SK-N-SH (cell line): Measurements from ENCODE around the gene ARHGAP26. TPM values are rescaled to one million over a fixed set of nuclear protein-coding genes. Genes with fewer than 3 reads are reported as not detected.

Experiments
- CTCF ChIA-PET: fragments of 300-600, 350-600 bp; formaldehyde crosslinking; extraction: SDS; loops from one replicate; lab custom pipeline; 2021; lab: Yijun Ruan, JAX
- POLR2A ChIA-PET: fragments of 350-600 bp; sonication (Branson Sonifier 250); formaldehyde crosslinking; extraction: SDS; loops from one replicate; lab custom pipeline; 2020; ENCODE audit warnings: antibody characterized with exemption, inconsistent platforms; lab: Yijun Ruan, JAX
- DNase-seq: peaks from one replicate; pipeline ENCODE4 v3.0.0; 2012
- H2AFZ ChIP-seq: fragments of 200-600 bp; sonication (generic); 2 replicates; pipeline ENCODE4 v1.8.1; 2016; ENCODE audit warnings: antibody characterized with exemption, mild to moderate bottlenecking, low read depth
- H3F3A ChIP-seq: fragments of 200-600 bp; sonication (generic); replicated peaks from 2 replicates; pipeline ENCODE3; 2016; ENCODE audit warnings: antibody characterized with exemption, mild to moderate bottlenecking; ENCODE audit not compliant: insufficient read depth
- H3K27ac ChIP-seq, 2 experiments: fragments of 200-500 bp in 1 of 2; fragments of 200-600 bp in 1 of 2; sonication (Bioruptor generic) in 1 of 2; sonication (generic), shearing (Covaris generic) in 1 of 2; 2 replicates each; pipeline versions ENCODE4 v1.5.1 to v1.6.1; 2014 to 2016; ENCODE audit warnings: low read depth in 2 of 2, inconsistent platforms in 1 of 2, low read length in 1 of 2, mild to moderate bottlenecking in 1 of 2, mixed read lengths in 1 of 2
- H3K27me3 ChIP-seq: fragments of 200-600 bp; sonication (generic), shearing (Covaris generic); 2 replicates; pipeline ENCODE4 v1.6.1; 2016; ENCODE audit warnings: mixed run types; ENCODE audit not compliant: insufficient read depth
- H3K36me3 ChIP-seq, 2 experiments: fragments of 200-500 bp in 1 of 2; fragments of 200-600 bp in 1 of 2; sonication (Bioruptor generic) in 1 of 2; sonication (generic) in 1 of 2; replicated peaks in 1 of 2; 2 replicates each; pipeline versions ENCODE3 to v1.5.1; 2014 to 2016; ENCODE audit warnings: low read length in 1 of 2, mild to moderate bottlenecking in 1 of 2; ENCODE audit not compliant: insufficient read depth in 2 of 2, control insufficient read depth in 1 of 2
- H3K4me1 ChIP-seq, 2 experiments: fragments of 200-500 bp in 1 of 2; fragments of 200-600 bp in 1 of 2; sonication (Bioruptor generic) in 1 of 2; sonication (generic), shearing (Covaris generic) in 1 of 2; 2 replicates each; pipeline versions ENCODE4 v1.5.1 to v1.6.1; 2014 to 2016; ENCODE audit warnings: low read depth in 1 of 2, low read length in 1 of 2, mixed run types in 1 of 2; ENCODE audit not compliant: insufficient read depth in 2 of 2, control insufficient read depth in 1 of 2
- H3K4me2 ChIP-seq: fragments of 200-600 bp; sonication (generic), shearing (Covaris generic); 2 replicates; pipeline ENCODE4 v1.6.1; 2017; ENCODE audit warnings: mixed run types
- H3K4me3 ChIP-seq, 2 experiments: fragments of 200-500 bp in 1 of 2; fragments of 200-600 bp in 1 of 2; sonication (Bioruptor generic) in 1 of 2; sonication (generic), shearing (Covaris generic) in 1 of 2; 2 replicates each; pipeline versions ENCODE4 v1.5.1 to v1.8.1; 2014 to 2016; ENCODE audit warnings: low read depth in 2 of 2, inconsistent platforms in 1 of 2, low read length in 1 of 2, mild to moderate bottlenecking in 1 of 2, mixed read lengths in 1 of 2, moderate library complexity in 1 of 2
- H3K79me2 ChIP-seq: fragments of 200-600 bp; sonication (generic); 2 replicates; pipeline ENCODE4 v1.8.1; 2017; ENCODE audit warnings: mild to moderate bottlenecking; ENCODE audit not compliant: insufficient read depth
- H3K9ac ChIP-seq: fragments of 200-600 bp; sonication (generic); 2 replicates; pipeline ENCODE4 v1.6.1; 2017; ENCODE audit warnings: mixed run types
- H3K9me2 ChIP-seq: fragments of 200-600 bp; sonication (generic); 2 replicates; pipeline ENCODE4 v1.6.1; 2017; ENCODE audit warnings: mixed run types
- H3K9me3 ChIP-seq: fragments of 200-600 bp; sonication (generic); 2 replicates; pipeline ENCODE4 v1.6.1; 2017; ENCODE audit warnings: mixed run types, mild to moderate bottlenecking, moderate library complexity
- H4K20me1 ChIP-seq: fragments of 200-600 bp; sonication (generic); 2 replicates; pipeline ENCODE4 v1.6.1; 2017; ENCODE audit warnings: mild to moderate bottlenecking, mixed run types; ENCODE audit not compliant: insufficient read depth
- CHD2 ChIP-seq: fragments of 150-350 bp; IDR thresholded peaks from 2 replicates; pipeline ENCODE4 v1.6.1; 2018; ENCODE audit warnings: low read length; ENCODE audit not compliant: partially characterized antibody
- ELF1 ChIP-seq: IDR thresholded peaks from 2 replicates; pipeline ENCODE4 v1.4.0; 2012
- GABPA ChIP-seq: IDR thresholded peaks from 2 replicates; pipeline ENCODE4 v1.4.0; 2012; ENCODE audit warnings: low read depth, mild to moderate bottlenecking
- IRF3 ChIP-seq: fragments of 150-350 bp; IDR thresholded peaks from 2 replicates; pipeline ENCODE4 v1.6.1; 2016; ENCODE audit warnings: mild to moderate bottlenecking, low read depth, low read length
- MEF2A ChIP-seq: IDR thresholded peaks from 2 replicates; pipeline ENCODE4 v1.4.0; 2012; ENCODE audit warnings: low read depth, borderline replicate concordance
- NFIC ChIP-seq: IDR thresholded peaks from 2 replicates; pipeline ENCODE4 v1.4.0; 2012; ENCODE audit warnings: borderline replicate concordance
- NRF1 ChIP-seq: IDR thresholded peaks from 2 replicates; pipeline ENCODE4 v1.6.1; 2012; ENCODE audit warnings: low read depth, mild to moderate bottlenecking, low read length
- REST ChIP-seq: IDR thresholded peaks from 2 replicates; pipeline ENCODE4 v1.6.1; 2012; ENCODE audit warnings: mild to moderate bottlenecking, low read depth, low read length, moderate library complexity
- RFX5 ChIP-seq: IDR thresholded peaks from 2 replicates; pipeline ENCODE4 v1.6.1; 2012; ENCODE audit warnings: mild to moderate bottlenecking, improper control_type of control experiment, low read length
- RXRA ChIP-seq: IDR thresholded peaks from 2 replicates; pipeline ENCODE4 v1.4.0; 2012; ENCODE audit warnings: low read depth, mild to moderate bottlenecking, borderline replicate concordance
- SMC3 ChIP-seq: IDR thresholded peaks from 2 replicates; pipeline ENCODE4 v1.6.1; 2012; ENCODE audit warnings: low read depth, low read length, improper control_type of control experiment
- TAF1 ChIP-seq: IDR thresholded peaks from 2 replicates; pipeline ENCODE4 v1.6.1; 2012; ENCODE audit warnings: low read depth, mild to moderate bottlenecking, low read length, moderate library complexity, borderline replicate concordance
- TEAD4 ChIP-seq: IDR thresholded peaks from 2 replicates; pipeline ENCODE4 v1.4.0; 2012; ENCODE audit warnings: mild to moderate bottlenecking, borderline replicate concordance; ENCODE audit not compliant: insufficient read depth
- YY1 ChIP-seq: IDR thresholded peaks from 2 replicates; pipeline ENCODE4 v1.4.0; 2012; ENCODE audit warnings: low read depth, mild to moderate bottlenecking
- ZBTB33 ChIP-seq: IDR thresholded peaks from 2 replicates; pipeline ENCODE4 v1.4.0; 2012; ENCODE audit warnings: low read depth, borderline replicate concordance
- WGBS: methylation state at CpG from one replicate; pipeline ENCODE4 v1.1.6; 2017; ENCODE audit warnings: low lambda C conversion rate; 5-methylcytosine and 5-hydroxymethylcytosine counted together
- polyA plus RNA-seq, 3 experiments: library from polyadenylated mRNA; depleted of rRNA; stranded (reverse); fragments of >200 nt; gene quantifications; 2 replicates each; pipeline ENCODE4 v1.2.3, GENCODE V29; 2012

ARHGAP26 gene
- polyA plus RNA-seq, 1 of the 3 experiments (the other 2 are of a cell fraction) = 6.1 TPM

GRCh38 chr5:143194206-143194605 lies 424.0 kb downstream of the ARHGAP26 start:
- Histone ChIP-seq H3K79me2 (no peaks in the 10 kb centered on the region), H3K27ac (no peak overlapping the region), H3F3A (no peaks in the 10 kb centered on the region), H4K20me1 (no peaks in the 10 kb centered on the region), H3K36me3 (peaks cover 3 to 10% of the 10 kb centered on the region in 2 experiments), H3K9me2 (no peaks in the 10 kb centered on the region), H2AFZ (no peak overlapping the region), H3K27me3 (no peaks in the 10 kb centered on the region), H3K9me3 (no peaks in the 10 kb centered on the region; the same call in 1 of the 2 replicates), H3K4me3 (no peak overlapping the region), H3K4me1 (no peaks in the 10 kb centered on the region), H3K4me2 (no peak overlapping the region), H3K9ac (no peak overlapping the region)
- ChIA-PET CTCF (no interaction called here), POLR2A (no interaction called here)
- 77% methylated on average over 1 of the region's 1 CpG for WGBS
- TF ChIP-seq TAF1 (no peak), NRF1 (no peak), RXRA (no peak), MEF2A (no peak), CHD2 (no peak), YY1 (no peak), SMC3 (no peak), TEAD4 (no peak), REST (no peak), IRF3 (no peak), ZBTB33 (no peak), RFX5 (no peak), NFIC (no peak), ELF1 (no peak), GABPA (no peak)
- no peak for DNase-seq
